MM.1S (cell line): Measurements from ENCODE around the gene CDK11B.
"Not testable (repeated sequence)": the region's sequence is repeated elsewhere in the genome, so short reads cannot be mapped to it uniquely, and the experiment has no call there.

Experiments used
- EZH2 ChIP-seq: fragments of 300-600 bp; sonication (generic); optimal IDR thresholded peaks from 2 replicates; pipeline ENCODE3; 2017; ENCODE audit warnings: low read depth, mild to moderate bottlenecking, antibody characterized with exemption, low read length, mixed read lengths
- TF ChIP-seq, protein P1 (sequence below): fragments of 300-600 bp; sonication (generic); IDR thresholded peaks from 2 replicates; pipeline ENCODE4 v1.5.1; 2016; ENCODE audit warnings: antibody characterized with exemption, low read length, mixed read lengths

DNA sequence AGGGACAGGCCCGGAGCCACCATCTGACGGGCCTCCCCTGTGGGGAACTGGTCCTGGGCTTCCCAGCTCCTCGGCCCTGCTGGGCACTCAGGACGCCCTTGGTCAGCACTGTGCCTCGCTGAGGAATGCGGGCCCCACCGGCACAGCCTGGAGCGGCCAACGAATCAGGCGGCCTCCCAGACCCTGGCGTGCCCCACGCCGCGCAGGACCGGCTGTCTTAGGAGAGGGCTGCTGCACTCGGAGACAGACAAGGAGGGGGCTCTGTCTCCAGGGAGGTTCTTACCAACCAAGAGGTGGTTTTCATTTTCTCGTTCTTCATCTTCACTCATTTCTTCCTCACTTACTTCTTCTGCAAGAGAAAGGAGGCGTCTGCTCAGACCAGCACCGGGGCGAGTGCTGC, 49.1 kb upstream of the CDK11B start:
- TF ChIP-seq EZH2: not testable (repeated sequence)
- TF ChIP-seq, protein P1, sequence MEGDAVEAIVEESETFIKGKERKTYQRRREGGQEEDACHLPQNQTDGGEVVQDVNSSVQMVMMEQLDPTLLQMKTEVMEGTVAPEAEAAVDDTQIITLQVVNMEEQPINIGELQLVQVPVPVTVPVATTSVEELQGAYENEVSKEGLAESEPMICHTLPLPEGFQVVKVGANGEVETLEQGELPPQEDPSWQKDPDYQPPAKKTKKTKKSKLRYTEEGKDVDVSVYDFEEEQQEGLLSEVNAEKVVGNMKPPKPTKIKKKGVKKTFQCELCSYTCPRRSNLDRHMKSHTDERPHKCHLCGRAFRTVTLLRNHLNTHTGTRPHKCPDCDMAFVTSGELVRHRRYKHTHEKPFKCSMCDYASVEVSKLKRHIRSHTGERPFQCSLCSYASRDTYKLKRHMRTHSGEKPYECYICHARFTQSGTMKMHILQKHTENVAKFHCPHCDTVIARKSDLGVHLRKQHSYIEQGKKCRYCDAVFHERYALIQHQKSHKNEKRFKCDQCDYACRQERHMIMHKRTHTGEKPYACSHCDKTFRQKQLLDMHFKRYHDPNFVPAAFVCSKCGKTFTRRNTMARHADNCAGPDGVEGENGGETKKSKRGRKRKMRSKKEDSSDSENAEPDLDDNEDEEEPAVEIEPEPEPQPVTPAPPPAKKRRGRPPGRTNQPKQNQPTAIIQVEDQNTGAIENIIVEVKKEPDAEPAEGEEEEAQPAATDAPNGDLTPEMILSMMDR: not testable (repeated sequence)
